Measurements from ENCODE around the gene SURF2. TPM values are rescaled to one million over a fixed set of nuclear protein-coding genes. Genes with fewer than 3 reads are reported as not detected.
"Not testable (repeated sequence)": the region's sequence is repeated elsewhere in the genome, so short reads cannot be mapped to it uniquely, and the experiment has no call there.

Gene SURF2
- total RNA-seq, 1 experiment from 2014 or later = 103 TPM

- ATAC-seq; H3K79me2 ChIP-seq (ENCODE audit: low read length); H3K9ac ChIP-seq (ENCODE audit: low read length); H3K4me1 ChIP-seq (ENCODE audit: insufficient read depth, low read length); CTCF ChIA-PET; H3K4me2 ChIP-seq (ENCODE audit: low read length); DNase-seq; H3K9me2 ChIP-seq (replicated peaks; ENCODE audit: low read length); H3F3A ChIP-seq (ENCODE audit: low read length, unreplicated experiment); H3K27ac ChIP-seq (ENCODE audit: low read length); H3K27me3 ChIP-seq (ENCODE audit: low read length); H4K20me1 ChIP-seq (ENCODE audit: low read length); H3K9me3 ChIP-seq (ENCODE audit: low read length); POLR2A ChIA-PET (ENCODE audit: unreplicated experiment); H3K36me3 ChIP-seq (ENCODE audit: low read depth, low read length); H2AFZ ChIP-seq (ENCODE audit: low read length); BruUV-seq (replicated peaks); intact Hi-C loops (cut with micrococcal nuclease); H3K4me3 ChIP-seq (ENCODE audit: low read length): not testable (repeated sequence)
Measured at GRCh38 chr9:133392308-133392707, 36.0 kb downstream of the SURF2 start.

- Histone ChIP-seq H4K20me1 (ENCODE audit: low read length) (no peaks in the 10 kb centered on the region), H3K4me2 (ENCODE audit: low read length) (no peak overlapping the region), H3K27me3 (ENCODE audit: low read length) (no peaks in the 10 kb centered on the region), H3K36me3 (ENCODE audit: low read depth, low read length) (no peaks in the 10 kb centered on the region), H3K4me1 (ENCODE audit: insufficient read depth, low read length) (no peaks in the 10 kb centered on the region), H3K9me2 (replicated peaks; ENCODE audit: low read length) (no peaks in the 10 kb centered on the region), H2AFZ (ENCODE audit: low read length) (no peak overlapping the region), H3K9me3 (ENCODE audit: low read length) (no peaks in the 10 kb centered on the region), H3F3A (ENCODE audit: low read length, unreplicated experiment) (no peaks in the 10 kb centered on the region), H3K27ac (ENCODE audit: low read length) (no peak overlapping the region), H3K9ac (ENCODE audit: low read length) (no peak overlapping the region), H3K79me2 (ENCODE audit: low read length) (no peaks in the 10 kb centered on the region), H3K4me3 (ENCODE audit: low read length) (no peak overlapping the region)
- intact Hi-C loops (cut with micrococcal nuclease) = no loop called here
- BruUV-seq (replicated peaks) = no TSS peak
- ChIA-PET CTCF (no interaction called here), POLR2A (ENCODE audit: unreplicated experiment) (no interaction called here)
- DNase-seq = no peak
- TF ChIP-seq EZH2 (IDR thresholded peaks at IDR 0.05; ENCODE audit: low read length, unreplicated experiment) = no peak
- TF ChIP-seq CTCF (conservative IDR thresholded peaks at IDR 0.05; ENCODE audit: low read depth, low read length) = no peak
- ATAC-seq = no peak
Measured at GRCh38 chr9:133393399-133393798, 37.0 kb downstream of the SURF2 start.

GRCh38 chr9:133394687-133395271, 38.4 kb downstream of the SURF2 start:
- H3K27me3 ChIP-seq (ENCODE audit: low read length) = no peaks in the 10 kb centered on the region
- H3K9ac ChIP-seq (ENCODE audit: low read length) = no peak overlapping the region
- ChIA-PET CTCF (no interaction called here), POLR2A (ENCODE audit: unreplicated experiment) (no interaction called here)
- H3K36me3 ChIP-seq (ENCODE audit: low read depth, low read length) = no peaks in the 10 kb centered on the region
- TF ChIP-seq CTCF (conservative IDR thresholded peaks at IDR 0.05; ENCODE audit: low read depth, low read length) (no peak), EZH2 (IDR thresholded peaks at IDR 0.05; ENCODE audit: low read length, unreplicated experiment) (no peak), EZH2phosphoT487 (IDR thresholded peaks at IDR 0.05; ENCODE audit: borderline replicate concordance, low read length) (no peak)
- H3F3A ChIP-seq (ENCODE audit: low read length, unreplicated experiment) = no peaks in the 10 kb centered on the region
- intact Hi-C loops (cut with micrococcal nuclease) = no loop called here
- no peaks in the 10 kb centered on the region for H3K79me2 ChIP-seq (ENCODE audit: low read length)
- no peak overlapping the region for H3K4me2 ChIP-seq (ENCODE audit: low read length)
- DNase-seq = no peak
- H3K9me2 ChIP-seq (replicated peaks; ENCODE audit: low read length) = no peaks in the 10 kb centered on the region
- H3K27ac ChIP-seq (ENCODE audit: low read length) = no peak overlapping the region
- no peaks in the 10 kb centered on the region for H4K20me1 ChIP-seq (ENCODE audit: low read length)
- H2AFZ ChIP-seq (ENCODE audit: low read length) = no peak overlapping the region
- H3K4me1 ChIP-seq (ENCODE audit: insufficient read depth, low read length) = no peaks in the 10 kb centered on the region
- BruUV-seq (replicated peaks) = no TSS peak
- H3K9me3 ChIP-seq (ENCODE audit: low read length) = no peaks in the 10 kb centered on the region
- no peak for ATAC-seq
- H3K4me3 ChIP-seq (ENCODE audit: low read length) = no peak overlapping the region
